ENCODE data around the gene PTPRG.
A peak's percentile ranks its signal among the peaks of the same experiment; 100 is the strongest.

DNA sequence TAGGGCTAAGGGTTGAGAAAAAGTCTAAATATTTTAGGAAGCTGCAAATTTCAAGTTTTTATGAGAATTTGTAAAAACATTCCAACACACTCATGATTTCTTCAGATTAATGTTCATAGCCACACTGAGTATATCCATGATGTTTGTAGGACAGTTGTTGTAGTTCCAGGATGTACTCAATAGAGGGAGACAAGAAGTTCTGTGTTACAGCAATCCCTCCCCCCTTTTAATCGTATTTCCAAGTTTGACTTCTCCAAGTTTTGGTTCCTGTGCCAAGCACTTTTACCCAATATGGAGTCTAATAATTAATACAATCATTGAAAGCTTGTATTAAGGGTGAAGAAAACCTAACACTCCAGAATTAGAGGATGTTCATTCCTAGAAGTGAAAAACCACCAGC, 668.5 kb downstream of the PTPRG start:
- no peak for TF ChIP-seq JUNB (IDR thresholded peaks at IDR 0.05)
- TF ChIP-seq PML (IDR thresholded peaks at IDR 0.05; ENCODE audit: low read length): no peak
- no peak for TF ChIP-seq POLR2AphosphoS5 (IDR thresholded peaks at IDR 0.05; ENCODE audit: low read length)
- TF ChIP-seq EP300 (IDR thresholded peaks at IDR 0.05; ENCODE audit: borderline replicate concordance in 1 of 2, control insufficient read depth in 1 of 2, low read depth in 2 of 2, low read length in 2 of 2): no peak
- TF ChIP-seq, protein P1, sequence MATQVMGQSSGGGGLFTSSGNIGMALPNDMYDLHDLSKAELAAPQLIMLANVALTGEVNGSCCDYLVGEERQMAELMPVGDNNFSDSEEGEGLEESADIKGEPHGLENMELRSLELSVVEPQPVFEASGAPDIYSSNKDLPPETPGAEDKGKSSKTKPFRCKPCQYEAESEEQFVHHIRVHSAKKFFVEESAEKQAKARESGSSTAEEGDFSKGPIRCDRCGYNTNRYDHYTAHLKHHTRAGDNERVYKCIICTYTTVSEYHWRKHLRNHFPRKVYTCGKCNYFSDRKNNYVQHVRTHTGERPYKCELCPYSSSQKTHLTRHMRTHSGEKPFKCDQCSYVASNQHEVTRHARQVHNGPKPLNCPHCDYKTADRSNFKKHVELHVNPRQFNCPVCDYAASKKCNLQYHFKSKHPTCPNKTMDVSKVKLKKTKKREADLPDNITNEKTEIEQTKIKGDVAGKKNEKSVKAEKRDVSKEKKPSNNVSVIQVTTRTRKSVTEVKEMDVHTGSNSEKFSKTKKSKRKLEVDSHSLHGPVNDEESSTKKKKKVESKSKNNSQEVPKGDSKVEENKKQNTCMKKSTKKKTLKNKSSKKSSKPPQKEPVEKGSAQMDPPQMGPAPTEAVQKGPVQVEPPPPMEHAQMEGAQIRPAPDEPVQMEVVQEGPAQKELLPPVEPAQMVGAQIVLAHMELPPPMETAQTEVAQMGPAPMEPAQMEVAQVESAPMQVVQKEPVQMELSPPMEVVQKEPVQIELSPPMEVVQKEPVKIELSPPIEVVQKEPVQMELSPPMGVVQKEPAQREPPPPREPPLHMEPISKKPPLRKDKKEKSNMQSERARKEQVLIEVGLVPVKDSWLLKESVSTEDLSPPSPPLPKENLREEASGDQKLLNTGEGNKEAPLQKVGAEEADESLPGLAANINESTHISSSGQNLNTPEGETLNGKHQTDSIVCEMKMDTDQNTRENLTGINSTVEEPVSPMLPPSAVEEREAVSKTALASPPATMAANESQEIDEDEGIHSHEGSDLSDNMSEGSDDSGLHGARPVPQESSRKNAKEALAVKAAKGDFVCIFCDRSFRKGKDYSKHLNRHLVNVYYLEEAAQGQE (IDR thresholded peaks at IDR 0.05; ENCODE audit: low read depth, low read length): no peak
- TF ChIP-seq, protein P2, sequence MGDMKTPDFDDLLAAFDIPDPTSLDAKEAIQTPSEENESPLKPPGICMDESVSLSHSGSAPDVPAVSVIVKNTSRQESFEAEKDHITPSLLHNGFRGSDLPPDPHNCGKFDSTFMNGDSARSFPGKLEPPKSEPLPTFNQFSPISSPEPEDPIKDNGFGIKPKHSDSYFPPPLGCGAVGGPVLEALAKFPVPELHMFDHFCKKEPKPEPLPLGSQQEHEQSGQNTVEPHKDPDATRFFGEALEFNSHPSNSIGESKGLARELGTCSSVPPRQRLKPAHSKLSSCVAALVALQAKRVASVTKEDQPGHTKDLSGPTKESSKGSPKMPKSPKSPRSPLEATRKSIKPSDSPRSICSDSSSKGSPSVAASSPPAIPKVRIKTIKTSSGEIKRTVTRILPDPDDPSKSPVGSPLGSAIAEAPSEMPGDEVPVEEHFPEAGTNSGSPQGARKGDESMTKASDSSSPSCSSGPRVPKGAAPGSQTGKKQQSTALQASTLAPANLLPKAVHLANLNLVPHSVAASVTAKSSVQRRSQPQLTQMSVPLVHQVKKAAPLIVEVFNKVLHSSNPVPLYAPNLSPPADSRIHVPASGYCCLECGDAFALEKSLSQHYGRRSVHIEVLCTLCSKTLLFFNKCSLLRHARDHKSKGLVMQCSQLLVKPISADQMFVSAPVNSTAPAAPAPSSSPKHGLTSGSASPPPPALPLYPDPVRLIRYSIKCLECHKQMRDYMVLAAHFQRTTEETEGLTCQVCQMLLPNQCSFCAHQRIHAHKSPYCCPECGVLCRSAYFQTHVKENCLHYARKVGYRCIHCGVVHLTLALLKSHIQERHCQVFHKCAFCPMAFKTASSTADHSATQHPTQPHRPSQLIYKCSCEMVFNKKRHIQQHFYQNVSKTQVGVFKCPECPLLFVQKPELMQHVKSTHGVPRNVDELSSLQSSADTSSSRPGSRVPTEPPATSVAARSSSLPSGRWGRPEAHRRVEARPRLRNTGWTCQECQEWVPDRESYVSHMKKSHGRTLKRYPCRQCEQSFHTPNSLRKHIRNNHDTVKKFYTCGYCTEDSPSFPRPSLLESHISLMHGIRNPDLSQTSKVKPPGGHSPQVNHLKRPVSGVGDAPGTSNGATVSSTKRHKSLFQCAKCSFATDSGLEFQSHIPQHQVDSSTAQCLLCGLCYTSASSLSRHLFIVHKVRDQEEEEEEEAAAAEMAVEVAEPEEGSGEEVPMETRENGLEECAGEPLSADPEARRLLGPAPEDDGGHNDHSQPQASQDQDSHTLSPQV (IDR thresholded peaks at IDR 0.05): no peak
- TF ChIP-seq, protein P3, sequence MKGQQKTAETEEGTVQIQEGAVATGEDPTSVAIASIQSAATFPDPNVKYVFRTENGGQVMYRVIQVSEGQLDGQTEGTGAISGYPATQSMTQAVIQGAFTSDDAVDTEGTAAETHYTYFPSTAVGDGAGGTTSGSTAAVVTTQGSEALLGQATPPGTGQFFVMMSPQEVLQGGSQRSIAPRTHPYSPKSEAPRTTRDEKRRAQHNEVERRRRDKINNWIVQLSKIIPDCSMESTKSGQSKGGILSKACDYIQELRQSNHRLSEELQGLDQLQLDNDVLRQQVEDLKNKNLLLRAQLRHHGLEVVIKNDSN (IDR thresholded peaks at IDR 0.05; ENCODE audit: borderline replicate concordance, extremely low read length, insufficient read depth, low read depth, low read length): no peak
- TF ChIP-seq STAT3 (IDR thresholded peaks at IDR 0.05; ENCODE audit: low read depth, low read length): no peak
- TF ChIP-seq, protein P4, sequence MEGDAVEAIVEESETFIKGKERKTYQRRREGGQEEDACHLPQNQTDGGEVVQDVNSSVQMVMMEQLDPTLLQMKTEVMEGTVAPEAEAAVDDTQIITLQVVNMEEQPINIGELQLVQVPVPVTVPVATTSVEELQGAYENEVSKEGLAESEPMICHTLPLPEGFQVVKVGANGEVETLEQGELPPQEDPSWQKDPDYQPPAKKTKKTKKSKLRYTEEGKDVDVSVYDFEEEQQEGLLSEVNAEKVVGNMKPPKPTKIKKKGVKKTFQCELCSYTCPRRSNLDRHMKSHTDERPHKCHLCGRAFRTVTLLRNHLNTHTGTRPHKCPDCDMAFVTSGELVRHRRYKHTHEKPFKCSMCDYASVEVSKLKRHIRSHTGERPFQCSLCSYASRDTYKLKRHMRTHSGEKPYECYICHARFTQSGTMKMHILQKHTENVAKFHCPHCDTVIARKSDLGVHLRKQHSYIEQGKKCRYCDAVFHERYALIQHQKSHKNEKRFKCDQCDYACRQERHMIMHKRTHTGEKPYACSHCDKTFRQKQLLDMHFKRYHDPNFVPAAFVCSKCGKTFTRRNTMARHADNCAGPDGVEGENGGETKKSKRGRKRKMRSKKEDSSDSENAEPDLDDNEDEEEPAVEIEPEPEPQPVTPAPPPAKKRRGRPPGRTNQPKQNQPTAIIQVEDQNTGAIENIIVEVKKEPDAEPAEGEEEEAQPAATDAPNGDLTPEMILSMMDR (IDR thresholded peaks at IDR 0.05 in 2 of 3, conservative IDR thresholded peaks at IDR 0.05 in 1 of 3; ENCODE audit: control insufficient read depth in 2 of 3, extremely low read depth in 1 of 3, insufficient read depth in 1 of 3, low read depth in 3 of 3, low read length in 3 of 3): peak; percentile 7 to 28 (median 16); a peak in 1 of 6 replicates
- no peak for TF ChIP-seq ZNF207 (IDR thresholded peaks at IDR 0.05; ENCODE audit: borderline replicate concordance)
- no peak for TF ChIP-seq ZNF24 (IDR thresholded peaks at IDR 0.05)
- TF ChIP-seq ZNF274 (IDR thresholded peaks at IDR 0.05; ENCODE audit: insufficient read depth, insufficient read length): no peak
- no peak for TF ChIP-seq CEBPB (IDR thresholded peaks at IDR 0.05; ENCODE audit: borderline replicate concordance in 1 of 2, low read depth in 2 of 2, low read length in 2 of 2)
